GM21737 (cell line): ENCODE data around the gene MOV10.

Experiments used
- ATAC-seq: cut with Tn5 transposase; IDR thresholded peaks from one replicate; pipeline ENCODE4 v1.9.1; 2021; ENCODE audit warnings: mild to moderate bottlenecking, moderate library complexity; ENCODE audit not compliant: unreplicated experiment

Gene MOV10

GRCh38 chr1:112729909-112730308, 55.5 kb downstream of the MOV10 start:
- ATAC-seq: no peak

- ATAC-seq: no peak
Measured at GRCh38 chr1:112731451-112731850, 57.0 kb downstream of the MOV10 start.

GRCh38 chr1:112735752-112736151, 61.3 kb downstream of the MOV10 start:
- no peak for ATAC-seq

- ATAC-seq: no peak
Measured at GRCh38 chr1:112737573-112737972, 63.1 kb downstream of the MOV10 start.

GRCh38 chr1:112743174-112744008, 68.9 kb downstream of the MOV10 start:
- ATAC-seq: no peak

GRCh38 chr1:112744009-112744578, 69.6 kb downstream of the MOV10 start:
- ATAC-seq: no peak

- ATAC-seq: no peak
Measured at GRCh38 chr1:112748396-112748795, 73.9 kb downstream of the MOV10 start.
